ENCODE data around the gene MESP1. TPM values are rescaled to one million over a fixed set of nuclear protein-coding genes. Genes with fewer than 3 reads are reported as not detected.

Gene MESP1
- polyA plus RNA-seq, 1 donor from 2014 or later: 4.8 TPM

- Histone ChIP-seq H3K9ac (ENCODE audit: low read length) (no peak overlapping the region), H3K27ac (ENCODE audit: low read length) (no peak overlapping the region), H3K27me3 (ENCODE audit: insufficient read depth, low read depth, low read length) (peaks cover 42% of the 10 kb centered on the region), H2AFZ (ENCODE audit: low read depth, low read length) (no peak overlapping the region), H3K4me3 (ENCODE audit: low read length) (no peak overlapping the region), H3K36me3 (ENCODE audit: insufficient read depth, low read length) (no peaks in the 10 kb centered on the region), H3K9me2 (ENCODE audit: insufficient read depth, low read length) (no peaks in the 10 kb centered on the region), H3K79me2 (replicated peaks; ENCODE audit: insufficient read depth, low read length) (no peaks in the 10 kb centered on the region), H3K4me2 (ENCODE audit: low read length) (no peak overlapping the region), H4K20me1 (ENCODE audit: insufficient read depth) (no peaks in the 10 kb centered on the region), H3F3A (ENCODE audit: insufficient read depth, low read length, poor library complexity, severe bottlenecking) (no peaks in the 10 kb centered on the region), H3K9me3 (ENCODE audit: low read length) (no peaks in the 10 kb centered on the region)
- no peak for TF ChIP-seq TAF1 (IDR thresholded peaks at IDR 0.05; ENCODE audit: low read depth)
- TF ChIP-seq EP300 (conservative IDR thresholded peaks at IDR 0.05; ENCODE audit: poor library complexity, severe bottlenecking): no peak
- no peak for TF ChIP-seq SMC3 (conservative IDR thresholded peaks at IDR 0.05; ENCODE audit: poor library complexity)
- no peak for TF ChIP-seq POLR2AphosphoS5 (IDR thresholded peaks at IDR 0.05)
- TF ChIP-seq MXI1 (conservative IDR thresholded peaks at IDR 0.05; ENCODE audit: poor library complexity, severe bottlenecking): no peak
- no peak for TF ChIP-seq EZH2 (IDR thresholded peaks at IDR 0.05; ENCODE audit: borderline replicate concordance, insufficient read depth, low read length, poor library complexity, severe bottlenecking)
- no peak for TF ChIP-seq RAD21 (conservative IDR thresholded peaks at IDR 0.05)
- TF ChIP-seq REST (IDR thresholded peaks at IDR 0.05; ENCODE audit: borderline replicate concordance): no peak
Observed at GRCh38 chr15:89745768-89746167, 5.3 kb downstream of the MESP1 start.

GRCh38 chr15:89745131-89745530 lies 5.9 kb downstream of the MESP1 start:
- H3K79me2 ChIP-seq (replicated peaks; ENCODE audit: insufficient read depth, low read length): no peaks in the 10 kb centered on the region
- no peak overlapping the region for H2AFZ ChIP-seq (ENCODE audit: low read depth, low read length)

More at GRCh38 chr15:89745131-89745530, 5.9 kb downstream of the MESP1 start:
- TF ChIP-seq EZH2 (IDR thresholded peaks at IDR 0.05; ENCODE audit: borderline replicate concordance, insufficient read depth, low read length, poor library complexity, severe bottlenecking): no peak
- TF ChIP-seq EP300 (conservative IDR thresholded peaks at IDR 0.05; ENCODE audit: poor library complexity, severe bottlenecking): no peak
- no peak for TF ChIP-seq SMC3 (conservative IDR thresholded peaks at IDR 0.05; ENCODE audit: poor library complexity)
- no peak for TF ChIP-seq REST (IDR thresholded peaks at IDR 0.05; ENCODE audit: borderline replicate concordance)
- TF ChIP-seq RAD21 (conservative IDR thresholded peaks at IDR 0.05): no peak
- no peak for TF ChIP-seq POLR2AphosphoS5 (IDR thresholded peaks at IDR 0.05)
- TF ChIP-seq, protein P1, sequence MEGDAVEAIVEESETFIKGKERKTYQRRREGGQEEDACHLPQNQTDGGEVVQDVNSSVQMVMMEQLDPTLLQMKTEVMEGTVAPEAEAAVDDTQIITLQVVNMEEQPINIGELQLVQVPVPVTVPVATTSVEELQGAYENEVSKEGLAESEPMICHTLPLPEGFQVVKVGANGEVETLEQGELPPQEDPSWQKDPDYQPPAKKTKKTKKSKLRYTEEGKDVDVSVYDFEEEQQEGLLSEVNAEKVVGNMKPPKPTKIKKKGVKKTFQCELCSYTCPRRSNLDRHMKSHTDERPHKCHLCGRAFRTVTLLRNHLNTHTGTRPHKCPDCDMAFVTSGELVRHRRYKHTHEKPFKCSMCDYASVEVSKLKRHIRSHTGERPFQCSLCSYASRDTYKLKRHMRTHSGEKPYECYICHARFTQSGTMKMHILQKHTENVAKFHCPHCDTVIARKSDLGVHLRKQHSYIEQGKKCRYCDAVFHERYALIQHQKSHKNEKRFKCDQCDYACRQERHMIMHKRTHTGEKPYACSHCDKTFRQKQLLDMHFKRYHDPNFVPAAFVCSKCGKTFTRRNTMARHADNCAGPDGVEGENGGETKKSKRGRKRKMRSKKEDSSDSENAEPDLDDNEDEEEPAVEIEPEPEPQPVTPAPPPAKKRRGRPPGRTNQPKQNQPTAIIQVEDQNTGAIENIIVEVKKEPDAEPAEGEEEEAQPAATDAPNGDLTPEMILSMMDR (IDR thresholded peaks at IDR 0.05; ENCODE audit: poor library complexity, severe bottlenecking): no peak
- TF ChIP-seq TAF1 (IDR thresholded peaks at IDR 0.05; ENCODE audit: low read depth): no peak
- no peak for TF ChIP-seq MXI1 (conservative IDR thresholded peaks at IDR 0.05; ENCODE audit: poor library complexity, severe bottlenecking)
- H3K9ac ChIP-seq (ENCODE audit: low read length): no peak overlapping the region
- H3K9me2 ChIP-seq (ENCODE audit: insufficient read depth, low read length): no peaks in the 10 kb centered on the region
- no peak overlapping the region for H3K4me2 ChIP-seq (ENCODE audit: low read length)
- no peaks in the 10 kb centered on the region for H3K9me3 ChIP-seq (ENCODE audit: low read length)
- H3F3A ChIP-seq (ENCODE audit: insufficient read depth, low read length, poor library complexity, severe bottlenecking): no peaks in the 10 kb centered on the region
- H4K20me1 ChIP-seq (ENCODE audit: insufficient read depth): no peaks in the 10 kb centered on the region
- H3K27ac ChIP-seq (ENCODE audit: low read length): no peak overlapping the region
- no peak overlapping the region for H3K4me3 ChIP-seq (ENCODE audit: low read length)
- H3K27me3 ChIP-seq (ENCODE audit: insufficient read depth, low read depth, low read length): peaks cover 39% of the 10 kb centered on the region
- H3K36me3 ChIP-seq (ENCODE audit: insufficient read depth, low read length): no peaks in the 10 kb centered on the region

Data from neural cell (in vitro differentiated cells).